MM.1S (cell line): Measurements from ENCODE around the gene AGPS.

Source experiments
- DNase-seq: peaks from one replicate; pipeline ENCODE4 v3.0.0-alpha.2; 2015
- H2AFZ ChIP-seq: fragments of 300-600 bp; sonication (generic); 2 replicates; pipeline ENCODE4 v1.6.0; 2016; ENCODE audit warnings: antibody characterized with exemption, low read length
- H3F3A ChIP-seq: fragments of 300-600 bp; sonication (generic); 2 replicates; pipeline ENCODE4 v1.6.1; 2016; ENCODE audit warnings: mild to moderate bottlenecking, antibody characterized with exemption, low read length, moderate library complexity, mixed read lengths; ENCODE audit not compliant: insufficient read depth
- H3K27ac ChIP-seq: fragments of 300-600 bp; sonication (generic); 2 replicates; pipeline ENCODE4 v1.5.1; 2016; ENCODE audit warnings: mild to moderate bottlenecking, low read length
- H3K27me3 ChIP-seq: fragments of 300-600 bp; sonication (generic); replicated peaks from 2 replicates; pipeline ENCODE4 v1.6.0; 2016; ENCODE audit warnings: low read length; ENCODE audit not compliant: insufficient read depth
- H3K36me3 ChIP-seq: fragments of 300-600 bp; sonication (generic); replicated peaks from 2 replicates; pipeline ENCODE4 v1.6.1; 2016; ENCODE audit warnings: mild to moderate bottlenecking, low read length, mixed read lengths; ENCODE audit not compliant: insufficient read depth
- H3K4me1 ChIP-seq: fragments of 300-600 bp; sonication (generic); 2 replicates; pipeline ENCODE4 v1.6.1; 2016; ENCODE audit warnings: low read length, mixed read lengths
- H3K4me2 ChIP-seq: fragments of 300-600 bp; sonication (generic); 2 replicates; pipeline ENCODE4 v1.6.0; 2016; ENCODE audit warnings: low read depth, low read length
- H3K4me3 ChIP-seq: fragments of 300-600 bp; sonication (generic); 2 replicates; pipeline ENCODE4 v1.5.1; 2016; ENCODE audit warnings: low read length, mixed read lengths
- H3K79me2 ChIP-seq: fragments of 300-600 bp; sonication (generic); 2 replicates; pipeline ENCODE4 v1.6.1; 2016; ENCODE audit warnings: mixed run types, low read length, mixed read lengths
- H3K9ac ChIP-seq: fragments of 300-600 bp; sonication (generic); 2 replicates; pipeline ENCODE4 v1.6.1; 2016; ENCODE audit warnings: low read length, mixed read lengths
- H3K9me2 ChIP-seq: fragments of 300-600 bp; sonication (generic); replicated peaks from 2 replicates; pipeline ENCODE4 v1.6.1; 2016; ENCODE audit warnings: mild to moderate bottlenecking, low read length, mixed read lengths; ENCODE audit not compliant: insufficient read depth
- H3K9me3 ChIP-seq: fragments of 300-600 bp; sonication (generic); replicated peaks from 2 replicates; pipeline ENCODE4 v1.6.1; 2016; ENCODE audit warnings: mild to moderate bottlenecking, low read length, mixed read lengths; ENCODE audit not compliant: insufficient read depth
- H4K20me1 ChIP-seq: fragments of 300-600 bp; sonication (generic); 2 replicates; pipeline ENCODE4 v1.6.1; 2016; ENCODE audit warnings: mild to moderate bottlenecking, low read length, moderate library complexity, mixed read lengths; ENCODE audit not compliant: insufficient read depth
- CTCF ChIP-seq: fragments of 300-600 bp; sonication (generic); IDR thresholded peaks from 2 replicates; pipeline ENCODE4 v1.5.1; 2016; ENCODE audit warnings: antibody characterized with exemption, low read length, mixed read lengths
- EZH2 ChIP-seq: fragments of 300-600 bp; sonication (generic); optimal IDR thresholded peaks from 2 replicates; pipeline ENCODE3; 2017; ENCODE audit warnings: low read depth, mild to moderate bottlenecking, antibody characterized with exemption, low read length, mixed read lengths
- EZH2phosphoT487 ChIP-seq: fragments of 300-600 bp; sonication (generic); IDR thresholded peaks from 2 replicates; pipeline ENCODE4 v1.6.1; 2018; ENCODE audit warnings: antibody characterized with exemption, low read length

The AGPS gene

GRCh38 chr2:177519534-177520115 lies 127.1 kb downstream of the AGPS start:
- Histone ChIP-seq H3F3A (no peaks in the 10 kb centered on the region), H3K4me2 (no peak overlapping the region), H3K79me2 (no peaks in the 10 kb centered on the region), H3K4me1 (peaks cover 12% of the 10 kb centered on the region; the same call in 1 of the 2 replicates), H3K27ac (no peak overlapping the region), H3K9ac (no peak overlapping the region), H3K9me2 (no peaks in the 10 kb centered on the region), H3K36me3 (no peaks in the 10 kb centered on the region; the same call in 1 of the 2 replicates), H2AFZ (no peak overlapping the region), H3K4me3 (no peak overlapping the region), H4K20me1 (no peaks in the 10 kb centered on the region), H3K9me3 (no peaks in the 10 kb centered on the region), H3K27me3 (no peaks in the 10 kb centered on the region)
- DNase-seq, result no peak
- no peak for TF ChIP-seq EZH2phosphoT487
- TF ChIP-seq EZH2, result no peak
- TF ChIP-seq CTCF, result no peak

- Histone ChIP-seq H3K9me3 (no peaks in the 10 kb centered on the region), H3K4me2 (no peak overlapping the region), H2AFZ (no peak overlapping the region), H3K4me3 (no peak overlapping the region), H3K27ac (no peak overlapping the region), H3F3A (no peaks in the 10 kb centered on the region), H3K9me2 (no peaks in the 10 kb centered on the region), H3K9ac (no peak overlapping the region), H4K20me1 (no peaks in the 10 kb centered on the region), H3K36me3 (no peaks in the 10 kb centered on the region), H3K27me3 (no peaks in the 10 kb centered on the region), H3K4me1 (peaks cover 12% of the 10 kb centered on the region; the same call in 1 of the 2 replicates), H3K79me2 (no peaks in the 10 kb centered on the region)
- TF ChIP-seq EZH2 (no peak), EZH2phosphoT487 (no peak), CTCF (no peak)
- no peak for DNase-seq
Measured at GRCh38 chr2:177520324-177520723, 127.8 kb downstream of the AGPS start.

GRCh38 chr2:177523781-177524180 lies 131.2 kb downstream of the AGPS start:
- no peaks in the 10 kb centered on the region for H3K9me3 ChIP-seq
- H3K9me2 ChIP-seq, result no peaks in the 10 kb centered on the region
- no peak overlapping the region for H2AFZ ChIP-seq
- TF ChIP-seq EZH2 (no peak), EZH2phosphoT487 (no peak), CTCF (no peak)
- no peaks in the 10 kb centered on the region for H3K79me2 ChIP-seq
- no peaks in the 10 kb centered on the region for H3K36me3 ChIP-seq
- no peaks in the 10 kb centered on the region for H3F3A ChIP-seq
- H3K4me1 ChIP-seq, result peaks cover 12% of the 10 kb centered on the region; the same call in 1 of the 2 replicates
- no peak overlapping the region for H3K27ac ChIP-seq
- H3K9ac ChIP-seq, result no peak overlapping the region
- H3K4me3 ChIP-seq, result no peak overlapping the region
- H4K20me1 ChIP-seq, result no peaks in the 10 kb centered on the region
- DNase-seq, result no peak
- H3K4me2 ChIP-seq, result no peak overlapping the region
- no peaks in the 10 kb centered on the region for H3K27me3 ChIP-seq
